ENCODE measurements around the gene HNF4A.

- no peak for TF ChIP-seq TCF7 (IDR thresholded peaks at IDR 0.05; ENCODE audit: low read depth)
- TF ChIP-seq RAD21 (CRISPR knock-in tag; IDR thresholded peaks at IDR 0.05), result no peak
- no peak for TF ChIP-seq CTCF (CRISPR knock-in tag; IDR thresholded peaks at IDR 0.05)
- no peak for TF ChIP-seq ATF1 (CRISPR knock-in tag; IDR thresholded peaks at IDR 0.05)
- no peak for TF ChIP-seq ZNF335 (CRISPR knock-in tag; IDR thresholded peaks at IDR 0.05)
- no peak for TF ChIP-seq RFX1 (IDR thresholded peaks at IDR 0.05)
These were observed 10.4 kb upstream of the HNF4A start for GRCh38 chr20:44345147-44345546.
